HG03520 (cell line): ENCODE data around the gene PUS3.

Experiments
- ATAC-seq: cut with Tn5 transposase; IDR thresholded peaks from one replicate; pipeline ENCODE4 v1.9.1; 2021; ENCODE audit warnings: mild to moderate bottlenecking, moderate library complexity; ENCODE audit not compliant: unreplicated experiment

PUS3 gene

GRCh38 chr11:125941619-125942611, 38.9 kb upstream of the PUS3 start:
- no peak for ATAC-seq

GRCh38 chr11:125941267-125941618, 38.2 kb upstream of the PUS3 start:
- no peak for ATAC-seq

- ATAC-seq: no peak
Measured at GRCh38 chr11:125940145-125940544, 37.1 kb upstream of the PUS3 start.

DNA sequence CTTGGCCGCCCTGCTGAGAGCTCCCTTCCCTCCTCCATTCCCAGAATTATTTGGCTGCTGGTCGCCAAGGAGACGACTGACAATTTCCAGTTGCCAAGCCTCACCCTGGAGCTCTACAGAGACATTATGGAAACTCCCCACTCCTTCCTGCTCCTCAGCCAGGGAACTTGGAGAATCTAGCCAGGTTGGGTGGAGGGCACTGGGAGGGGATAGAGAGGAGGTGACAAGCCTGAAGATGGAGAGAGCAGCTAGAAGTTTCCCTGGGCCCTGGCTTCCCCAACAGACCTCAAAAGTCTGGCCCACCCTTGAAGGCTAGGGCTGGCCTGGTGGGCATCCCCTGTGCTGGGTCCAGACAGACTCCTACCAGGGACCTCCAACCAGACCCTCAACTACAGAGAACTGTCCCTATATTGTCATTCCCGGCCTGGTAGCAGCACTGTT, 36.1 kb upstream of the PUS3 start:
- no peak for ATAC-seq

DNA sequence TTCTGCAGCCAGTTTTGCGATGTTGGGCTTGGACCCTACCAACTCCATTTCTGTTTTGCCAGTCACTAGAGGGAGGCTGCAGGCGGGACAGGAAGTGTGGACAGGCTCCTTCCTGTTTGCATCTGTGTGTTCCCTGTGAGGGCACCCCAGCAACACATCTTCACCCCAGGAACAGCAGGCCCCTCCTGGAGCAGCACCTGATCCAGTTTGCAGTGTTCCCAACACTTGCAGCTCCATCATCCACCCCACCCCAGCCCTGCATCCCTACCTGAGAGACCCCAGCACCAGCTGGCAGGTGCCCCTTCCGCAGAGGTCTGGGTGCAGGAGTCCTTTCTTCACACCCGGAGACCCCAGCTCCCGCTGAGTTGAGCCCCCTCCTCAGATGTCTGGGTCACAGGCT, 35.4 kb upstream of the PUS3 start:
- no peak for ATAC-seq

DNA sequence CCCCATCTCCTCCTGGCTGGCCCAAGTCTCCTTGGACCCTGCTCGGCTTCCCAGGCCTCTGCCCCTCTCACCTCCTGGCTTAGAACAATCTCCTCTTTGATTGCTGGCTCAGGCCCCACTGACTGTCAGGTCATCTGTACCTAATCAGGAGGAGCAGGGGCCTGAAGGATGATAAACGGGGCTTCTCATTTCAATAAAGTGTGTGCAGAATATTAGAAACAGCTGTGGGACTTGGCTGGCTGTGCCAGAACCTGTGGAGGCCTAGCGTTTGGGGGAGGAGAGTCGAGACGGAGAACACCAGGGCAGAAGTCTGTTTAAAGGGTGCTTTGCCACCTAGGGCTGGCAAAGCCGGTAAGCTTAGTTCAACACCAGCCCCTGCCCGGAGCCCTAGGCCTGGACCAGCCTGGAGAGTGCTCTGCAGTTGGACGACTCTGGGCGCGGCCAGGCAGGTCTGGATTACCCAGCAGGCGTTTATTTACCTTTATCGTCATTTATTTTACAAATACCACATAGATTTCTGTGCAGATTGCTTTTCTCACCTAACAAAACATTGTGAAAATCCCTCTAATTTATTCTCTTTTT, 32.7 kb upstream of the PUS3 start:
- ATAC-seq: no peak

DNA sequence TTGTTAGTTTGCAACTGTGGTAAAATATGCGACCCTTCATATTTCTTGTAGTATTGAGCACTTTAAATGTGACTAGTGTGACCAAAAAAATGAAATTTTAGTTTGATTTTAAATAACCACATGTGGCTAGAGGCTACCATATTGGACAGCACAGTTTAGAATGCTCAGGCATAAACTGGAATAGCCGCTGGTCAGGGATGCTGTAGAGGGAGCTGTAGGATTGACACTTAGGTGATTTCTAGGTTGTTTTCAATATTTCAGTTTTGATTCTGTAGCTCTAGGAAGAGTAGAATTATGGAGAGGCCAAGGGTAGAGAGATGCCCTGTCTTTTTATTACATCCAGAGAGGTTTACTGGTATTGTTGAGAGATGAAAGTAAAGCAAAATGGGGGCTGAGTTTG, 32.0 kb upstream of the PUS3 start:
- no peak for ATAC-seq

GRCh38 chr11:125934473-125934872, 31.5 kb upstream of the PUS3 start:
- no peak for ATAC-seq

- no peak for ATAC-seq
Measured at GRCh38 chr11:125933030-125933813, 30.2 kb upstream of the PUS3 start.

DNA sequence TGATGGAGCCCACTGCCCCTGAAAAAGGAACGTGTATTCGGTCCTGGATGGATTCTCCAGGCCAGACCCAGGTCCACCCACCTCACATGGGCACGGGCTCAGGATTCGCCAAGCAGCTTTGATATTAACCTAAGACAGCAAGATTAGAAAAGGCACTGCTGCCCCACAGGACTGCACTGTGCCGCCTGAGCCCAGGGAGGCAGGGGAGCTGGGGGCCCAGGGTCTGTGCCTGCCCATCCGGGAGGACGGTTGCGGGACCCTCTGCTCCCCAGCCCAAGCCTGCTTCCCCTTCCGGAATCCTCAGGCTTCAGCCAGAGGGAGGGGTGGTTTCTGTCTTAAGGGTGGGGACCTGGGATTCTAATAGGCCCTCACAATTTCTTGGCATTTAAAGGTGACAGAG, 29.3 kb upstream of the PUS3 start:
- ATAC-seq: no peak

DNA sequence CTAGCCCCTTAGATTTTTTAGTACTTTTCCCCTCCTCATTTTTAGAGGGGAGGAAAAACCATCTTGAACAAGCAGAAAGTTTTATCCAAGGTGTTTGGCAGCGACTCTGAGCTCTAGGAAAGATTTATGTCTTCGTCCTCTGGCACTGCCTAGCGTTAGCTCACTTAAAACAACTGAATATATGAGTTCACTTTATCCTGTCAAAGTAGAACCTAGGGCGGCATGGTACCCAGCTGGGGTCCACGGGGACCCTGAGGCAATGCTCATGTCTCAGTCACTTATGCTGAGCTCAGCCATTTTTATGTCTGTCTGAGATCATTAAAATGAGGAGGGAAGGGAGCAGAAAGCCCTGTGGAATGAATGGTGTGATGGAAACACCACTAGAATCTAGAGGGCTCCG, 28.7 kb upstream of the PUS3 start:
- no peak for ATAC-seq

GRCh38 chr11:125931116-125931515, 28.1 kb upstream of the PUS3 start:
- ATAC-seq: no peak

- ATAC-seq: no peak
Measured at GRCh38 chr11:125930076-125930450, 27.1 kb upstream of the PUS3 start.

- ATAC-seq: no peak
Measured at GRCh38 chr11:125929445-125930075, 26.6 kb upstream of the PUS3 start.

DNA sequence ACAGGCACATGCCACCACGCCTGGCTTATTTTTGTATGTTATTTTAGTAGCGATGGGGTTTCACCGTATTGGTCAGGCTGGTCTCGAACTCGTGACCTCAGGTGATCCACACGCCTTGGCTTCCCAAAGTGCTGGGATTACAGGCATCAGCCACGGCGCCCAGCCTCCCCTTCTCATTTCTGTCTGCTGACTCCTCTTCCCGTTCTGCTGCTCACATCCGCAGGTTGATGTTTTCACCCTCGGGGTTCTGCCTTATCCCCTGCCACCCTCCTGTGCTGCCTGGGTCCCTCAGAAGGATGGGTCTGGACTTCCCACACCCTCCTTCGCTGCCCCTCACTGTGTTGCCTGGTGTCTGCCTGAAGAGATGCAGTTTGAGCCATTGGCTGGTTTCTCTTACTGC, 23.7 kb upstream of the PUS3 start:
- ATAC-seq: no peak

GRCh38 chr11:125925804-125926203, 22.8 kb upstream of the PUS3 start:
- no peak for ATAC-seq

DNA sequence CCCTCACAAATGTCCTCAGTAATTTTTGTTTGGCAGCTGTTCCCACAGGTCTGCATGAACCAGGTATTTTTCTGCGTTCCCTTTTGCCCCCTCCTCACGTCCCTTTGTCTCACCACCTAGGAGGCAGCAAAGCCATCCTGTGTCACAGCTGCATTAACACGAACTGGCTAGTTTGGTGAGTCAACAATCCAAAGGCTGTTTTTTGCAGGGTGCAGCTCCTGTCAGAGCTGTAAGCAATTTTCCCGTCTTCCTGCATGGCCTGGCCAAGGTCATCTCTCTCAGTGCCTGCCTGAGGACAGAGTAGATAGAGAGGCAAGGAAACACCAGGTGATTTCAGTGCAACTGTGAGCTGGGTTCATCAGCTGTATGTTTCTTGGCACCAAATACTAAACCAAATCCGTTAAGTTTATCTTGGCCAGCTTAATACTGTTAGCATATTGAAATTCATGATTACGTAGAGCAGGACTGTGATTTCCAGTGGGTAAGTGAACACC, 22.3 kb upstream of the PUS3 start:
- ATAC-seq: no peak

DNA sequence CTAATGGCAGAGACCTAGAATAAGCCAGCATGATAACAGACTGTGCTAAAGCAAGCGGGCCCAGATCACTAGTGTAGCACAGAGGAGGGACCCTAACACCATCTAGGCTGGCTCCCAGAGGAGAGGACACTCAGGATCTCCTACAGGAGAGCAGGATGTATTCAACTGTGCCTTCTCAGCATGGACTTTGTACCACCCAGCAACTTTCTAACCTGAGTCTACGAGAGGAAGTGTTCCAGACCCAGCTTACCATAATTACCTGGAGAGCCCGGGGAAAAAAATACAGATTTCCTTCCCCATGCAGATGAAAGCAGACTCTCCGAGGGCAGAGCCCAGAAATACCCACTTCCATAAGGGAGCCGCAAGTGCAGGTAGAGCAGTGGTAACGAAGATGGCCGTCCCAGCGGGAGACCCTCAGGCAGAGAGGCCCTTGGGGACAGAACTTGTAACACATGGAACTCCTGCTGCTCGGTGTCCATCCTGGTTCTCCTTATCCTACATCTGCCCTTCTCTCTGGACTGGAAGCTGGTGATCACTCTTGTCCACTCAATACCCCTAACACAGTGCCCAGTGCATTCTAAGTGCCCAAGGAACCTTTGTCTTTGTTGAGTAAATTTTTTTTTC, 21.5 kb upstream of the PUS3 start:
- ATAC-seq: no peak

DNA sequence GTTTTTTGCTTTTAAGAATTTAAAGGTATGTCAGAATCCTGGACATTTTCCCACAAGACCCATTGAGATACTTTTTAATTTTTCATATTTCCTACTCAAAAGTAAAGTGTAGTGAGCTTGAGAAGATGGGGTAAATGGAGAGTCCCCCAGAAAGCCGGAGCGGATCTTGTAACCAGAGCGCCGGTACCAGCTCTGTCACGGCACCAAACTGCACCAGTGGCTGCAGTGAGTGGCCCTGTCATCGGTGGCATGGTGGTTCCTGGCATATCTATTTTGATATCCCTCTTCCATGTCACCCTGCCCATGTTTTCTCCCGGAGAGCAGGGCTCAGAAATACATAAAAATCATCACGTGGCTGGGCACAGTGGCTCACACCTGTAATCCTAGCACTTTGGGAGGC, 20.6 kb upstream of the PUS3 start:
- no peak for ATAC-seq

DNA sequence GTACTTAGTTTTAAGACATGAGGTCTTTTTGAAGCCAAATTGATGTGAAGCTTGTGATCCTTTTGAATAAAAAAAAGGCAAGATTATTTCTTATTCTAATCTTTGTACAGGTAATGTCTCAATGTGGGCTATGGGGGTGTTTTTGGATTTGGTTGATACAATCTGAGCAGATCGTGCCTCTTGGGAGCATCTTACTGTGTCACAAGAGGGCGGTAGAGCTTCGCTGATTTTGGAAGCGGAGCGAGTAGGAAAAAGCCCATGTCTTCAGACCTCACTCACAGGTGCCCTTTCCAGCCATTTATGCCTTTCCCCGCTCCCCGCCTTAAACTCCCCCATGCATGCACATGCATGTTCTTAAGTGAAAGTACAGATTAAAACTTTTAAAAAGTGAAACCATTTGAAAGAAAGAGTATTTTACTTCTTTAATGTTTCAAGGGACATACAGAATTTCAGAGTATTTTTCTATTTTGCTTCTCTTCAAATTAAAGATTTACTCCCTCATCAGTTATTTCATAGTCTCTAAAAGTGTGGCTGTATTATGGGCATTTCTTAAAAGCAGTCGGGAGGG, 20.1 kb upstream of the PUS3 start:
- peak; percentile 58 for ATAC-seq
